ENCODE results near the gene TMEM88.
"Not testable (repeated sequence)": the region's sequence is repeated elsewhere in the genome, so short reads cannot be mapped to it uniquely, and the experiment has no call there.

Gene TMEM88

GRCh38 chr17:7856011-7856810 lies 1.3 kb downstream of the TMEM88 start:
- DNase-seq (ENCODE audit: low read depth), result peak; percentile 62

GRCh38 chr17:7856811-7857712 lies 2.2 kb downstream of the TMEM88 start, which contains the start of gene NAA38:
Gene NAA38, minus strand, starts transcription at chr17:7857559. Its CDS starts 96 bp downstream, at chr17:7857463.
- DNase-seq (ENCODE audit: low read depth), result peak; percentile 99

DNA sequence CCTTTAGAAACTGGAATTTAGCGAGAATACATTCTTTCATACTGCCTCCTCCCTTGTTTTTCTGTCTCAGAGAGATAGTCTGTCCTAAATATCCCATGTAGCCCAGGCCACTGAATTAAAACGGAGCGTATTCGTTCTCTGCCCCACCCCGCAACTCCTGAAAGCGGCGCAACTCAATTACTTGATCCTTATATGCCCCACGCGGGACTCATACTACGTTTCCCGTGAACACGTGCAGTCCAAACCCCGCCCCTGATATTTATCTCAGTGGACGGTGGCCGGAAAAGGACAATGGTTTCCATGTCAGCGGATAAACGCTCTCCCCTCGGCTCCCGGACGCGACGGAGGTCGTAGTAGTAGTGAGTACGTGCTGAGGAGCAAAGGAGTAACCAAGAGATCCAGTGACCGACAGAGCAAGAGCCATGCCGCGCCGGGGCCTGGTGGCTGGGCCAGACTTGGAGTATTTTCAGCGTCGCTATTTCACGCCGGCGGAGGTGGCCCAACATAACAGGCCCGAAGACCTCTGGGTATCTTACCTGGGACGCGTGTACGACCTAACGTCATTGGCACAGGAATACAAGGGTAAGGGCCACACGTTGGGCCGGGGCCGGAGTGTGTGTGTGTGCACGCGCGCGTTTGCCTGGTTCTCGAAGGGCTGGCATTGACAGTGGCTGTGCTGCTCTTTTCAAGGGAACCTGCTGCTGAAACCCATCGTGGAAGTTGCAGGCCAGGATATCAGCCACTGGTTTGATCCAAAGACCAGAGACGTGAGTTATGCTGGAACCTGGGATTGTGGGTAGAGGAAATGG lies 3.1 kb downstream of the TMEM88 start, which contains the start of gene CYB5D1:
Gene CYB5D1 (plus strand): TSS at position 291 of the 809 bp plus-strand sequence. CDS start 132 bp downstream, at position 423.
- peak; percentile 89 for DNase-seq (ENCODE audit: low read depth)

DNA sequence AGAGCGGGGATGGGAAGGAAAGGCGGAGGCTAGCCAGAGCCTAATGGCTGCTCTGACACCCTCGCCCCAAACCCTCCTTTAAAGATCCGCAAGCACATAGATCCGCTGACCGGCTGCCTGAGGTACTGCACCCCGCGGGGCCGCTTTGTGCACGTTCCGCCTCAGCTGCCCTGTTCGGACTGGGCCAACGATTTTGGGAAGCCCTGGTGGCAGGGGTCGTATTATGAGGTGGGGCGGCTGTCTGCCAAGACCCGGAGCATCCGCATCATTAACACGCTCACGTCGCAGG lies 3.6 kb downstream of the TMEM88 start:
- no peak for DNase-seq (ENCODE audit: low read depth)

GRCh38 chr17:7859028-7859427 lies 4.2 kb downstream of the TMEM88 start:
- no peak for DNase-seq (ENCODE audit: low read depth)

GRCh38 chr17:7862692-7863437 lies 8.0 kb downstream of the TMEM88 start:
- DNase-seq (ENCODE audit: low read depth), result peak; percentile 56

DNA sequence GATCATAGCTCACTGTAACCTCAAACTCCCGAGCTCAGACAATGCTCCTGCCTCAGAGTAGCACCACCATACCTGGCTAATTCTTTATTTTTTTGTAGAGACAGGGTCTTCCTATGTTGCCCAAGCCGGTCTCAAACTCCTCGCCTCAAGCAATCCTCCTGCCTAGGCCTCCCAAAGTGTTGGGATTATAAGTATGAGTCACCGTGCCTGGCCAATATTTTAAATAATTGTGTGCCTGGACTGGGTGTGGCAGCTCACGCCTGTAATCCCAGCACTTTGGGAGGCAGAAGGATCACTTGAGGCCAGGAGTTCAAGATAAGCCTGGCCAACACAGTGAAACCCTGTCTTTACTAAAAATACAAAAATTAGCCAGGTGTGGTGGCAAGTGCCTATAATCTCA lies 9.5 kb downstream of the TMEM88 start:
- DNase-seq (ENCODE audit: low read depth), result not testable (repeated sequence)

GRCh38 chr17:7864995-7865650 lies 10.3 kb downstream of the TMEM88 start:
- DNase-seq (ENCODE audit: low read depth), result no peak

GRCh38 chr17:7867881-7868329 lies 13.0 kb downstream of the TMEM88 start:
- no peak for DNase-seq (ENCODE audit: low read depth)

- peak; percentile 86 for DNase-seq (ENCODE audit: low read depth)
Observed at GRCh38 chr17:7873051-7873450, 18.2 kb downstream of the TMEM88 start.

DNA sequence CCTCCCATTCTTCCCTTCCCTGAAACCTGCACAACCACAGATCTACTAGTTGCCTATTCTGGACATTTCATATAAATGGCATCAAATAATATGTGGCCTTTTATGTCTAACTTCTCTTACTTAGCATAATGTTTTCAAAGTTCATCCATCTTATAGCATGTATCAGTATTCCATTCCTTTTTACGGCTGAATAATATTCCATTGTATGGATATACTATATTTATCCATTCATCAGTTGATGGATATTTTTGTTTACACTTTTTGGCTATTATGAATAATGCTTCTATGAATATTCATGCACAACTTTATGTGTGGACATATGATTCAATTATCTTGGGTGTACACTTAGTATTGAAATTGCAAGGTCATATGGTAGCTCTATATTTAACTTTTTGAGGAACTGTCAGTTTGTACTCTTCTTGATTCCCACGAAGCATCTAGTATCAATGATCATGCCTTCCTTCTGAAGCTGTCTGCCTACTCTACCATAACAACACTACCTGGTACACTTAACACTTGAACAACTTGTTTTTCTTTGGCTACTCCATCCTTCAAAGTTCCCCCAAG lies 21.0 kb downstream of the TMEM88 start:
- DNase-seq (ENCODE audit: low read depth), result no peak

DNA sequence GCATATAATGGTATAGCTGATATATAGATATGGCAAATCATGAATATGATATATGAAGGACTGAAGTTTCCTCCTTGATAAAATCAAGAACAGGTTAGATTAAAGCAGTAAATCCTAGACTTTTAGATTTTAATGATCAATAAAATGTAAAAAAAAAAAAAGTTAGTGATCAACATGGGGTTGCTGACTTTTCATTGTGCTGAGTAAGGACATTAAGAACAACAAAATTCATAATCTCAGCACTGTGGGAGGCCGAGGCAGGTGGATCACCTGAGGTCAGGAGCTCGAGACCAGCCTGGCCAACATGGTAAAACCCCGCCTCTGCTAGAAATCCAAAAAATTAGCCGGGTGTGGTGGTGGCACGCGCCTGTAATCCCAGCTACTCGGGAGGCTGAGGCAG lies 23.4 kb downstream of the TMEM88 start:
- no peak for DNase-seq (ENCODE audit: low read depth)

DNA sequence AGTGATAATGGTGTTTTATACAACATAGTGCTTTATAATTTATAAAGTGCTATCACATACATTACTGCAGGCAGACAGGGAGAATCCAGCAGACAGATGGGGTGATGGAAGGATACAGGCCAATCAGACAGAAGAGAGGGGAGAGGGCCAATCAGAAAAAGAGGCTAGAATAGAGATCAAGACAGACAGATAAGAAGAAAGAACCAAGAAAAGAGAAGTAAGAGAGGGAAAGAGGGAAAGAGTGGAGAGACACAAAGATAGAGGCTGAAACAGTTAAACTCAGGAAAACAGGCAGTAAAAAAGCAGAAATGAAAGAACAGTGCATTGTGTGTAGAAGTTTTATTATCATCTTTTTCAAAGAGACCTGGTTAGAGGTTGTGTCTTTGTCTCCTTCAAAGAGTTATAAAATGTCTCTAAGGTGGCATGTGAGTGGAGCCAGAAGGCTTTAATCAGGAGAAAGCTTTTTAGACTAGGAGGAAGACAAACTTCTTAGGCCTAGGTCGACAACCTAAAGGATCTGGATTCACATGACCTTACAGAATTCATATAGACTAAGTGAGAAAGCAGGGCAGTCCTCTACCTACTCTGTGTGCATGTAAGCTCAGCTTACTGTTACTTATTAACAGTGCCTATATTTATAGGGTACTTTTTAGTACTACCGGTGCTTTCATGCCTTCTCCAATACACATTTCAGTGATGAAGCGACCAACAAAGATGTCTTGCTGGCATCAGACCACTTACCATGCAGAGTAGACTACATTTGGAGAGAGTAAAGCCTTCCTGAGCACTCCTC lies 25.4 kb downstream of the TMEM88 start:
- no peak for DNase-seq (ENCODE audit: low read depth)

- DNase-seq (ENCODE audit: low read depth), result peak; percentile 52
Observed at GRCh38 chr17:7881276-7882054, 26.6 kb downstream of the TMEM88 start.

DNA sequence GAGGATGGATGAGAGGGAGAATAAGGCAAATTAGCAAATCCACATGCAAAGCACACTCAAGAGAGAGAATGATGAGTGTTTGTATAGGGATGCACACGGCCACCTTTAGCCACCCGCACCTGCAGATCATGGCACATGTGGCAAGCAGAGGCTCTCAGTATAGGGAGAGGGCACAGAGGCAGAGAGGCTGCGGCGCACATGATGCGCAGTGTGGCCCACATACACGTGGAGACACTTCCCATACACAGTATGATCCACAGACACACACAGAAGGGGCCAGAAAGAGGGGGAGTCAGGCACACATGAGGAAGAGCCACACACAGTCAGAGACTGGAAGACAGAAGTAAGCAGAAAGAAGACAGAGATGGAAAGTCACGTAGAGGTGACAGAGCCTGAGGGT lies 27.2 kb downstream of the TMEM88 start:
- no peak for DNase-seq (ENCODE audit: low read depth)

DNA sequence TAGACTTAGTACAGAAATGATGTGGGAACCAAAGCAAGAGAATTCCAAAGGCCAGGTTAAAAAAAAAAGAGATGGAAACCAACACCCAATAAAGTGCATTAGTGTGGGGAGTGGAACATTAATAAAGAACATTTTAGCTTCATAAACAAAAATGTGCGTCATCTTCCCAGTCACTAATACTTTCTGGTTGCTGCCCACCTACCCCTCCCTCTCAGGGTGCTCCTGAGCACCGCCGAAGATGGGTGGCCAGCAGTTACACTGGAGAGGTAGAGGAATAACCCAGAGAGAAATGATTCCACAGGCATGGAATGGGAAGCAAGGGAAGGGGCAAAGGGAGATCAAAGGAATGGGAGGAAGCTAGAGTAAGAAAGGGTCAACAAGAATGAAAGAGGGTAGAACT lies 27.8 kb downstream of the TMEM88 start:
- DNase-seq (ENCODE audit: low read depth), result peak; percentile 75

DNA sequence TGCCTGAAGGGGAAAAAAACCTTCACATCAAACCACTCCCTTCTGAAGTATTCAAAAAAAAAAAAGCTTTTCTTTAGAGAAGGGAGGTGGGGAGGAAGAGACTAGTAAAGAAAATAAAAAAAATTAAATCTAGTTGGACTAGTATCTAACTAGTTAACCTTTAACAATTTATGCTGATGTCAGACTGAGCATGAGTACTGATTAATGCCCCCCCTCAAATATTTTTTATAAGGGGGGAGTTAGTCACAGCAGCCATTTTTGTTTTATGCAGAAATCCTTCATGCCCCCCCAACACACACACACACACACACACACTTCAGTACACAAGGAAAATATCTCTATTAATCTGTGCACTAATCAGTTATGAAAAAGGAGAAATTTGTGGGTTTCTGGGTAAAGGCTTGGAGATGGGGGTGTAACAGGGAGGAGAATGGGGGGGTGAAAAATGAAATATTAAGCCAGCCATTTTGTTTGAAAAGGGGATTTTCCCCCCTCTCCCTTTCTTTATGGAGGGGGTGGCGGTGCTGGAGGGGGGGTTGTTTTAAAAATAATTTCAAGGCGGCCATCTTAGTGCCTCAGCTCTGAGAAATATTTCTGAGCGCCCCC lies 29.0 kb downstream of the TMEM88 start:
- peak; percentile 70 for DNase-seq (ENCODE audit: low read depth)

GRCh38 chr17:7884581-7885366 lies 29.9 kb downstream of the TMEM88 start:
- no peak for DNase-seq (ENCODE audit: low read depth)

All from amniotic epithelial cell (primary cell).